ENCODE data around the gene TBX18. TPM values are rescaled to one million over a fixed set of nuclear protein-coding genes. Genes with fewer than 3 reads are reported as not detected.

TBX18 gene
- total RNA-seq, 2 experiments from 2014 or later, result not detected

GRCh38 chr6:84665401-84665800, 99.0 kb downstream of the TBX18 start:
- no peaks in the 10 kb centered on the region for H3K4me1 Mint-ChIP-seq
- no peaks in the 10 kb centered on the region for H3K9me3 Mint-ChIP-seq
- ATAC-seq (ENCODE audit: low read depth), result no peak
- H3K27me3 Mint-ChIP-seq, result peaks cover 3% of the 10 kb centered on the region
- no peak overlapping the region for H3K4me3 Mint-ChIP-seq
- POLR2A ChIA-PET, result no interaction called here
- H3K36me3 Mint-ChIP-seq, result no peaks in the 10 kb centered on the region
- no peak overlapping the region for H3K27ac Mint-ChIP-seq
- DNase-seq, result no peak

- ATAC-seq (ENCODE audit: low read depth) (no peak), DNase-seq (no peak)
- POLR2A ChIA-PET, result no interaction called here
- Mint-ChIP-seq H3K4me1 (no peaks in the 10 kb centered on the region), H3K27me3 (peaks cover 3% of the 10 kb centered on the region), H3K27ac (no peak overlapping the region), H3K36me3 (no peaks in the 10 kb centered on the region), H3K9me3 (no peaks in the 10 kb centered on the region), H3K4me3 (no peak overlapping the region)
Measured at GRCh38 chr6:84663866-84664265, 100.5 kb downstream of the TBX18 start.

DNA sequence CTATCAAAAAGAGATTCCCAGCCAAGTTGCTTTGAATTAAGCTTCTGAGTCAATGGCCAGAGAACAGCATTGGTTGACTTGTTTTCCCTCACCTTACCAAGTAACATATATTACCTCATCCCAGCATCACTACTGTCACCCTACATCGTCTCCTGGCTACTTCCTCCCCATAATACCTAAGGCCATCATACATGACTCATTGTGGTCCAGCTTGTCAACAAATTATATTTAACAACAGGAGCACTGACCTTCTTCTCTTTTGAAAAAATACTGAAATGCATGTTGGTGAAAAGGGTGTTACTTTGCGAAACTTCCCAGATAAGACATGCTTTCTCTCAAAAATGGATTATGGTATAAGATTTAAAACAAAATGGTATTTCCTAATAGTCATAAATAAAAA, 106.9 kb downstream of the TBX18 start:
- Mint-ChIP-seq H3K4me3 (no peak overlapping the region), H3K4me1 (no peaks in the 10 kb centered on the region), H3K36me3 (no peaks in the 10 kb centered on the region), H3K27me3 (no peaks in the 10 kb centered on the region), H3K9me3 (no peaks in the 10 kb centered on the region), H3K27ac (no peak overlapping the region)
- POLR2A ChIA-PET, result no interaction called here
- DNase-seq (no peak), ATAC-seq (ENCODE audit: low read depth) (no peak)

DNA sequence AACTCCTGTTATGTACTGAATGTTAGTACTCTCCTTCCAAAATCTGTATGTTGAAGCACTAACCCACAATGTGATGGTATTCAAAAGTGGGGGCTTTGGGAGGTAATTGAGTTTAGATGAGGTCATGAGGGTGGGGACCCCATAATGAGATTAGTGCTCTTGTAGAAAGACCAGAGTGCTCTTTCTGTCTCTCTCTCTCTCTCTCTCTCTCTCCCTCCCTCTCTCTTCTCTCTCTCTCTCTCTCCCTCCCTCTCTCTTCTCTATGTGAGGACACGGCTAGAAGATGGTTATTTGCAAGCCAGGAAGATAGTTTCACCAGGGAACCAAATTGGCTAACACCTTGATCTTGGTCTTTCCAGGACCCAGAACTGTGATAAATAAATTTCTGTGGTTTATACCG, 107.4 kb downstream of the TBX18 start:
- POLR2A ChIA-PET, result no interaction called here
- no peaks in the 10 kb centered on the region for H3K4me1 Mint-ChIP-seq
- no peaks in the 10 kb centered on the region for H3K36me3 Mint-ChIP-seq
- ATAC-seq (ENCODE audit: low read depth) (no peak), DNase-seq (no peak)
- no peak overlapping the region for H3K27ac Mint-ChIP-seq
- H3K4me3 Mint-ChIP-seq, result no peak overlapping the region
- no peaks in the 10 kb centered on the region for H3K27me3 Mint-ChIP-seq
- H3K9me3 Mint-ChIP-seq, result no peaks in the 10 kb centered on the region

GRCh38 chr6:84653027-84653551, 111.3 kb downstream of the TBX18 start:
- no peak overlapping the region for H3K4me3 Mint-ChIP-seq
- POLR2A ChIA-PET, result no interaction called here
- H3K36me3 Mint-ChIP-seq, result no peaks in the 10 kb centered on the region
- no peak for ATAC-seq (ENCODE audit: low read depth)
- H3K27ac Mint-ChIP-seq, result no peak overlapping the region
- no peak for DNase-seq
- H3K27me3 Mint-ChIP-seq, result no peaks in the 10 kb centered on the region
- H3K9me3 Mint-ChIP-seq, result no peaks in the 10 kb centered on the region
- no peaks in the 10 kb centered on the region for H3K4me1 Mint-ChIP-seq

- POLR2A ChIA-PET, result no interaction called here
- Mint-ChIP-seq H3K9me3 (no peaks in the 10 kb centered on the region), H3K36me3 (no peaks in the 10 kb centered on the region), H3K4me3 (no peak overlapping the region), H3K4me1 (no peaks in the 10 kb centered on the region), H3K27me3 (no peaks in the 10 kb centered on the region), H3K27ac (no peak overlapping the region)
- ATAC-seq (ENCODE audit: low read depth), result no peak
- DNase-seq, result no peak
Measured at GRCh38 chr6:84652356-84653026, 111.9 kb downstream of the TBX18 start.

- ATAC-seq (ENCODE audit: low read depth) (no peak), DNase-seq (no peak)
- Mint-ChIP-seq H3K4me3 (no peak overlapping the region), H3K36me3 (no peaks in the 10 kb centered on the region), H3K4me1 (no peaks in the 10 kb centered on the region), H3K27ac (no peak overlapping the region), H3K27me3 (no peaks in the 10 kb centered on the region), H3K9me3 (no peaks in the 10 kb centered on the region)
- POLR2A ChIA-PET, result no interaction called here
Measured at GRCh38 chr6:84651583-84651982, 112.8 kb downstream of the TBX18 start.

- POLR2A ChIA-PET, result no interaction called here
- H3K9me3 Mint-ChIP-seq, result no peaks in the 10 kb centered on the region
- no peaks in the 10 kb centered on the region for H3K4me1 Mint-ChIP-seq
- H3K27ac Mint-ChIP-seq, result no peak overlapping the region
- peaks cover 3% of the 10 kb centered on the region for H3K27me3 Mint-ChIP-seq
- ATAC-seq (ENCODE audit: low read depth), result no peak
- no peaks in the 10 kb centered on the region for H3K36me3 Mint-ChIP-seq
- H3K4me3 Mint-ChIP-seq, result no peak overlapping the region
- DNase-seq, result no peak
Measured at GRCh38 chr6:84648444-84648843, 116.0 kb downstream of the TBX18 start.

GRCh38 chr6:84645563-84646266, 118.7 kb downstream of the TBX18 start:
- POLR2A ChIA-PET, result no interaction called here
- Mint-ChIP-seq H3K27me3 (peaks cover 3% of the 10 kb centered on the region), H3K4me1 (no peaks in the 10 kb centered on the region), H3K9me3 (no peaks in the 10 kb centered on the region), H3K27ac (no peak overlapping the region), H3K4me3 (no peak overlapping the region), H3K36me3 (no peaks in the 10 kb centered on the region)
- no peak for ATAC-seq (ENCODE audit: low read depth)
- DNase-seq, result no peak

DNA sequence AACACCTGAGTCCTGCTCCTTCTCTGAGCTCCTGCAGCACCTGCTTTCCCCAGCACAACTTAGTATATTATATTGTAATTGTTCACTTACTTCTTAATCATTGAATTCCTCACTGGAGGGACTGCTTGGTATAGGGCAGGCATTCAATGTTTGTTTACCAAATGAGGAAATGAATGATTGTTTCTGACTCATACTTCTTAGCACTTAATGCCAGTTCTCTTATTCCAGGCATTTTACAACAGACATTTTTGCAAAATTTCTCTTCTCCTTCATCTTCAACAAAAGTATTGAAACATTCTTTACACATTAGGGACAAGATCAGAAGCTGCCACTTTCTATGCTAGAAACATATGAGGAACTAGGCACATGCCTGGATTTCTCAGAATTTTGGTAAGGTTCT, 119.4 kb downstream of the TBX18 start:
- DNase-seq (no peak), ATAC-seq (ENCODE audit: low read depth) (no peak)
- Mint-ChIP-seq H3K27ac (no peak overlapping the region), H3K36me3 (no peaks in the 10 kb centered on the region), H3K4me3 (no peak overlapping the region), H3K9me3 (no peaks in the 10 kb centered on the region), H3K4me1 (no peaks in the 10 kb centered on the region), H3K27me3 (peaks cover 3% of the 10 kb centered on the region)
- POLR2A ChIA-PET, result no interaction called here

GRCh38 chr6:84643778-84644177, 120.6 kb downstream of the TBX18 start:
- no peak for ATAC-seq (ENCODE audit: low read depth)
- Mint-ChIP-seq H3K27me3 (peaks cover 3% of the 10 kb centered on the region), H3K27ac (no peak overlapping the region), H3K4me3 (no peak overlapping the region), H3K9me3 (no peaks in the 10 kb centered on the region), H3K36me3 (no peaks in the 10 kb centered on the region), H3K4me1 (no peaks in the 10 kb centered on the region)
- POLR2A ChIA-PET, result no interaction called here
- DNase-seq, result no peak

DNA sequence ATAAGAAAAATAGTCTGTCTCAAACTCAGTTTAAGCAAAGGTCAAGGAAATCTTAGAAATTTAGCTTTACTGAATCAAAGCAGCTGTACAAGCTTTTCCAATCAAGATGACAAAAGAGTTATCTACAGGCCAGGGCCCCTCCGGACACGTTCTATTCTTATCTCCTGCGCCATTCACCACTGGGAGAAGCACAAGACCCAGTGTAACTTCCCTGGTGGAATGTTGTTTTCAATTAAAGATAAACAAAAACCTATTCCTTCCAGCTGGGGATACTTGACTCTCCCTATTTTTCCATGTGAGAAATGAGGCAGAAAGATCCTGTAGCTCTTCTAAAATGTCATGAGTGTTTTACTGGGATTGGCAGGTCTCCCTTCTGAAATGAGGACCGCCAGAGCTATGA, 123.3 kb downstream of the TBX18 start:
- DNase-seq (no peak), ATAC-seq (ENCODE audit: low read depth) (no peak)
- Mint-ChIP-seq H3K9me3 (peaks cover 2% of the 10 kb centered on the region), H3K27ac (no peak overlapping the region), H3K4me1 (no peaks in the 10 kb centered on the region), H3K36me3 (no peaks in the 10 kb centered on the region), H3K27me3 (peaks cover 3% of the 10 kb centered on the region), H3K4me3 (no peak overlapping the region)
- POLR2A ChIA-PET, result no interaction called here

DNA sequence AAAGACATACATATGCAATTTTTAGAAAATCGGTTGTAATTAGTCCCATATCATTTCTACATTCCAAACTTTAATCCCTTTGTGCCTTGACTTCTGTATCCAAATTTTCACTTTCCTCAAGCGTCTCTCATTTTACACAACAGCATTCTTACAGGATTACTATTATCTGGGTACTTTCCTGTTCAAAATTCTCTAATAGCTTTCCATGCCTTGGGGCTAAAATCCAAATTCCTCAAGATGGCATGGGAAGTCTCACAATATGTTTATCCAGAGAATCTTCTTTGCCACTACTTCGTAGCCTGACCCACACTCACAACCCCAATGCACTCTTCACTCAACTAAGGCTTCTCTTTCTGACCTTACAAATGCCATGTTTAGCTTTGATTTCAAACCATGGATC, 125.0 kb downstream of the TBX18 start:
- no peak overlapping the region for H3K27ac Mint-ChIP-seq
- DNase-seq, result no peak
- H3K27me3 Mint-ChIP-seq, result peaks cover 3% of the 10 kb centered on the region
- no peaks in the 10 kb centered on the region for H3K4me1 Mint-ChIP-seq
- no peak for ATAC-seq (ENCODE audit: low read depth)
- H3K36me3 Mint-ChIP-seq, result no peaks in the 10 kb centered on the region
- H3K4me3 Mint-ChIP-seq, result no peak overlapping the region
- peaks cover 2% of the 10 kb centered on the region for H3K9me3 Mint-ChIP-seq
- POLR2A ChIA-PET, result no interaction called here

GRCh38 chr6:84638286-84638685, 126.1 kb downstream of the TBX18 start:
- no peaks in the 10 kb centered on the region for H3K36me3 Mint-ChIP-seq
- no peak overlapping the region for H3K4me3 Mint-ChIP-seq
- H3K27ac Mint-ChIP-seq, result no peak overlapping the region
- H3K27me3 Mint-ChIP-seq, result no peaks in the 10 kb centered on the region
- POLR2A ChIA-PET, result no interaction called here
- no peaks in the 10 kb centered on the region for H3K4me1 Mint-ChIP-seq
- no peak for ATAC-seq (ENCODE audit: low read depth)
- peaks cover 2% of the 10 kb centered on the region for H3K9me3 Mint-ChIP-seq
- no peak for DNase-seq
